Lung (tissue), 16 donors: ENCODE results near the gene MIER3. TPM values are rescaled to one million over a fixed set of nuclear protein-coding genes. Genes with fewer than 3 reads are reported as not detected.
A peak's percentile ranks its signal among the peaks of the same experiment; 100 is the strongest.

Source experiments
- ATAC-seq: fragments of 200-7000 bp; cut with Tn5 transposase; one replicate; pipeline ENCODE4 v1.9.1; 2020; ENCODE audit warnings: moderate number of reproducible peaks; ENCODE audit not compliant: insufficient read depth, low FRiP score
- DNase-seq, 3 donors: peaks; one replicate each; pipeline ENCODE4 v3.0.0-alpha.2; 2013 to 2017
- H3K27ac ChIP-seq, 2 donors: one replicate each; pipeline ENCODE4 v1.5.1; 2013; ENCODE audit warnings: mild to moderate bottlenecking in 2 of 2, moderate library complexity in 2 of 2, control low read depth in 1 of 2, inconsistent platforms in 1 of 2, low read depth in 1 of 2, low read length in 1 of 2
- H3K27me3 ChIP-seq, 3 donors: one replicate each; pipeline ENCODE4 v1.5.1; 2013; ENCODE audit warnings: low read length in 2 of 3; ENCODE audit not compliant: control insufficient read depth in 3 of 3, insufficient read depth in 3 of 3
- H3K36me3 ChIP-seq, 4 donors: one replicate each; pipeline ENCODE4 v1.5.1; 2013; ENCODE audit warnings: low read length in 4 of 4, mild to moderate bottlenecking in 1 of 4, moderate library complexity in 1 of 4; ENCODE audit not compliant: control insufficient read depth in 4 of 4, insufficient read depth in 4 of 4
- H3K4me1 ChIP-seq, 5 donors: one replicate each; pipeline ENCODE4 v1.5.1; 2013; ENCODE audit warnings: low read length in 5 of 5, mild to moderate bottlenecking in 2 of 5, moderate library complexity in 1 of 5; ENCODE audit not compliant: control insufficient read depth in 5 of 5, insufficient read depth in 5 of 5
- H3K4me3 ChIP-seq: one replicate; pipeline ENCODE4 v1.5.1; 2013; ENCODE audit warnings: mild to moderate bottlenecking, control low read depth, moderate library complexity
- H3K9ac ChIP-seq, 2 donors: one replicate each; pipeline ENCODE4 v1.5.1; 2013; ENCODE audit warnings: low read length in 2 of 2, control low read depth in 1 of 2; ENCODE audit not compliant: insufficient read depth in 1 of 2
- H3K9me3 ChIP-seq, 4 donors: one replicate each; pipeline ENCODE4 v1.5.1; 2013; ENCODE audit warnings: low read length in 3 of 4, mild to moderate bottlenecking in 1 of 4, moderate library complexity in 1 of 4; ENCODE audit not compliant: control insufficient read depth in 4 of 4, insufficient read depth in 3 of 4
- WGBS, 2 donors: extraction: QIAGEN DNeasy Blood & Tissue Kit; methylation state at CpG; one replicate each; pipeline ENCODE4 v1.1.7; 2013; 5-methylcytosine and 5-hydroxymethylcytosine counted together
- long read RNA-seq, 5 donors: transcript quantifications; one replicate each; lab custom pipeline, GENCODE V29; 2026
- polyA plus RNA-seq, 2 donors: library from polyadenylated mRNA; stranded (reverse); fragments of 200-250 nt; gene quantifications; one replicate each; pipeline ENCODE4 v1.2.1, GENCODE V29; 2013
- total RNA-seq, 2 donors: library from RNA; depleted of rRNA in 1 of 2; stranded (reverse); fragments of >200 nt in 1 of 2; gene quantifications; one replicate each; pipeline ENCODE4 v1.2.1, GENCODE V29; 2014 to 2021
- TF ChIP-seq, protein P1 (sequence below): IDR thresholded peaks from 2 replicates; pipeline ENCODE4 v1.5.1; 2012; ENCODE audit warnings: mild to moderate bottlenecking; ENCODE audit errors: control extremely low read depth, extremely low read depth
- donor health status: control.
- donor health status: control.
- donor health status: Bipolar disorder and iron deficiency.
- donor health status: healthy.
- donor health status: DM: yes; HTN: yes; CAD: no.

The MIER3 gene, protein sequence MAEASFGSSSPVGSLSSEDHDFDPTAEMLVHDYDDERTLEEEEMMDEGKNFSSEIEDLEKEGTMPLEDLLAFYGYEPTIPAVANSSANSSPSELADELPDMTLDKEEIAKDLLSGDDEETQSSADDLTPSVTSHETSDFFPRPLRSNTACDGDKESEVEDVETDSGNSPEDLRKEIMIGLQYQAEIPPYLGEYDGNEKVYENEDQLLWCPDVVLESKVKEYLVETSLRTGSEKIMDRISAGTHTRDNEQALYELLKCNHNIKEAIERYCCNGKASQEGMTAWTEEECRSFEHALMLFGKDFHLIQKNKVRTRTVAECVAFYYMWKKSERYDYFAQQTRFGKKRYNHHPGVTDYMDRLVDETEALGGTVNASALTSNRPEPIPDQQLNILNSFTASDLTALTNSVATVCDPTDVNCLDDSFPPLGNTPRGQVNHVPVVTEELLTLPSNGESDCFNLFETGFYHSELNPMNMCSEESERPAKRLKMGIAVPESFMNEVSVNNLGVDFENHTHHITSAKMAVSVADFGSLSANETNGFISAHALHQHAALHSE
- total RNA-seq, result 10 to 100 TPM; 15.6 to 26.7 TPM
- polyA plus RNA-seq, result 1 to 10 TPM; 4.9 to 5.7 TPM
- long read RNA-seq, donor 1, partial matches to known transcripts, result 0 of 6 reads
- long read RNA-seq, donor 1, other reads (novel, unspliced or antisense), result 5 of 6 reads
- long read RNA-seq, donor 2, result 0 reads
- long read RNA-seq, donor 3, result 0 reads
- long read RNA-seq, donor 4, result 0 reads
- long read RNA-seq, donor 5, partial matches to known transcripts, result 12 of 12 reads
- long read RNA-seq, donor 5, other reads (novel, unspliced or antisense), result 0 of 12 reads

DNA sequence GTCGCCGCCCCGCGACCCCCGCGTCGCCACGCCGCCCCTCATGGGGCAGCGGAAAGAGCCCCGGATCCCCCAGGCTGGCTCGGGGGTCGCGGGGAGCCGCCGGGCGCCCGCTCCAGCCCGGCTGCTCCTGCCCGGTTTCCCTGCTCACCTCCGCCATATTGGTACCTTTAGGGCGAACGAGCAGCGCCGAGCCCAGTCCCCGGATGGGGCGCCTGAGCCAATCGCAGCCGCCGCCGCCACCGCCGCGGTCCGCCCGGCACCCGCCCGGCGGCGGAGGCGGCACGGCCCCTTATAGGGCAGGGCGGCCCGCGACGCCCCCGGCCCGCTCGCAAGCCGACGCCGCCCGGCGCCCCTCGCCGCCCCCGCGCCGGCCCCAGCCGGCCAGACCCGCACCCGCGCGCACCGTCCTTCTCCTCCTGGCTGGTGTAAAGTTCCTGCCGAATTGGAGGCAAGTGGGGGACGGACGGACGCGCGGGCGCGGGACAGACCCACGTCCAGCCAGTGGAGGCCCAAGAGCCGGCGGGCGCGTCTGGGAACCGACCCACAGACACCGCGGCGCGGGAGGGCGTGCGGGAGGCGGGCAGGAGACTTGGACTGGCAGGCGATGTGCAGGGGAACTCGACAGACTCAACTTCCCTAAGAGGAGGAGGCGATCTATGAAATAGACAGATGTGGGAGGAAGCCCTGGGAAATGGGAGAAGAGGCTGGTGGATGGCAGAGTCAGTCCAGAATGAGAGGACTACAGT, at the start of gene MIER3:
Gene MIER3, minus strand, starts transcription at position 178 of the 746 bp plus-strand sequence. Its CDS starts 21 bp downstream, at position 157.
- TF ChIP-seq, protein P1, sequence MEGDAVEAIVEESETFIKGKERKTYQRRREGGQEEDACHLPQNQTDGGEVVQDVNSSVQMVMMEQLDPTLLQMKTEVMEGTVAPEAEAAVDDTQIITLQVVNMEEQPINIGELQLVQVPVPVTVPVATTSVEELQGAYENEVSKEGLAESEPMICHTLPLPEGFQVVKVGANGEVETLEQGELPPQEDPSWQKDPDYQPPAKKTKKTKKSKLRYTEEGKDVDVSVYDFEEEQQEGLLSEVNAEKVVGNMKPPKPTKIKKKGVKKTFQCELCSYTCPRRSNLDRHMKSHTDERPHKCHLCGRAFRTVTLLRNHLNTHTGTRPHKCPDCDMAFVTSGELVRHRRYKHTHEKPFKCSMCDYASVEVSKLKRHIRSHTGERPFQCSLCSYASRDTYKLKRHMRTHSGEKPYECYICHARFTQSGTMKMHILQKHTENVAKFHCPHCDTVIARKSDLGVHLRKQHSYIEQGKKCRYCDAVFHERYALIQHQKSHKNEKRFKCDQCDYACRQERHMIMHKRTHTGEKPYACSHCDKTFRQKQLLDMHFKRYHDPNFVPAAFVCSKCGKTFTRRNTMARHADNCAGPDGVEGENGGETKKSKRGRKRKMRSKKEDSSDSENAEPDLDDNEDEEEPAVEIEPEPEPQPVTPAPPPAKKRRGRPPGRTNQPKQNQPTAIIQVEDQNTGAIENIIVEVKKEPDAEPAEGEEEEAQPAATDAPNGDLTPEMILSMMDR, result no peak
- ATAC-seq, result peak; percentile 96
- Histone ChIP-seq H3K36me3 (no peaks in the 10 kb centered on the region), H3K27ac (peak within 1 kb of the TSS; percentile 89 to 92), H3K4me3 (peak within 1 kb of the TSS; percentile 90), H3K9ac (peak within 1 kb of the TSS; percentile 80 to 83), H3K9me3 (no peaks in the 10 kb centered on the region), H3K4me1 (peaks cover 0 to 19% (median 7%) of the 10 kb centered on the region in 5 donors), H3K27me3 (peaks cover 0 to 4% (median 0%) of the 10 kb centered on the region in 3 donors)
- peak; percentile 85 to 89 (median 88) for DNase-seq
- 0 to 1% methylated on average over 72 to 89 of the region's 89 CpGs for WGBS, 2 donors

DNA sequence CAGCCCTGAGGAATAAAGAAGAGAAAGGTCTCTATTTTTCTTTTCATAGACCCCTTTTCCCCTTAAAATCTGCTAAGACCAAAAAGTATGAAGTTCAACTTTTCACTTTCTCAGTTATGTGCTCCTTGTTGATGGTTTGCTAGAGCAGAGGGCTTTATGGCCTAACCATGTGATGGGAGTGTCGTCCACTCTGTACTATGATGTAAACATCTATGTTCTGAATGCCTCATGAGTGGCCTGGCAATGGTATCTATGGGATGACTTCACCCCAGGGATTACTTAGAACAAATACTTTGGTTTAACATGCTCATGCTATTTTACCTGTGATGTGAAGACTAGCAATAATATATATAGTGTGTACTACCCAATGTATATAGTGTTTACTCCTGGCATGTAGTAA, 43.7 kb upstream of the MIER3 start:
- Histone ChIP-seq H3K27me3 (no peaks in the 10 kb centered on the region), H3K9me3 (no peaks in the 10 kb centered on the region), H3K4me1 (no peaks in the 10 kb centered on the region), H3K4me3 (no peak overlapping the region), H3K36me3 (no peaks in the 10 kb centered on the region), H3K27ac (no peak overlapping the region), H3K9ac (no peak overlapping the region)
- 69 to 84% methylated on average over 1 of the region's 1 CpG for WGBS, 2 donors
- ATAC-seq (no peak), DNase-seq (no peak)
- TF ChIP-seq, protein P1, result no peak

DNA sequence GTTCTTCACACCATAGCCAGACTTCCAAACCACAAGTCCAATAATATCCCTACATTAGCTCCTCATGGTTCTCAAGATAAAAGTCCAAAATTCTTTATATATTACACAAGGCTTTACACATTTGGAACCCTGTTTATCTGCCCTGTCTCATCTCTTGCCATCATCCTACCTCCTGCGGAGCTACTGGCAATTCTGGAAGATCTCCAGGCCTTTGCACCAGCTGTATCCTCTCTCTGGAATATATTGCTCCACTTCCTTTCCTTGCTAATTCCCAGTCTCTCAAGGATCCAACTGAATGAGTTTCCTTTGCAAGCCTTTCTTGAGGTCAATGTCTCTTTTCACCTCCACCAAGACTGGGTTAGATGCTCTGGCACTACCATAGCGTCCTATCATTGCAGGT, 41.3 kb upstream of the MIER3 start:
- no peaks in the 10 kb centered on the region for H3K9me3 ChIP-seq
- ATAC-seq (no peak), DNase-seq (no peak)
- no peak overlapping the region for H3K9ac ChIP-seq
- no peaks in the 10 kb centered on the region for H3K4me1 ChIP-seq
- H3K4me3 ChIP-seq, result no peak overlapping the region
- WGBS, 2 donors, result 65 to 81% methylated on average over 2 of the region's 2 CpGs
- no peak overlapping the region for H3K27ac ChIP-seq
- TF ChIP-seq, protein P1, result no peak
- no peaks in the 10 kb centered on the region for H3K27me3 ChIP-seq
- no peaks in the 10 kb centered on the region for H3K36me3 ChIP-seq
